GM12872 (cell line): ENCODE data around the gene SYNGR2.

Experiments used
- CTCF ChIP-seq: IDR thresholded peaks from 3 replicates; pipeline ENCODE4 v1.5.1; 2011; ENCODE audit warnings: low read depth, mild to moderate bottlenecking, low read length, moderate library complexity; ENCODE audit not compliant: insufficient read depth

Gene SYNGR2

GRCh38 chr17:78166416-78166815 is 2.0 kb upstream of the SYNGR2 start:
- TF ChIP-seq CTCF: no peak

GRCh38 chr17:78168903-78169793 is 767 bp downstream of the SYNGR2 start:
- TF ChIP-seq CTCF: no peak

GRCh38 chr17:78170692-78171590 is 2.6 kb downstream of the SYNGR2 start:
- no peak for TF ChIP-seq CTCF

- no peak for TF ChIP-seq CTCF
Observed at GRCh38 chr17:78172249-78173051, 4.1 kb downstream of the SYNGR2 start.

- TF ChIP-seq CTCF: no peak
Observed at GRCh38 chr17:78173097-78173715, 4.8 kb downstream of the SYNGR2 start.

- no peak for TF ChIP-seq CTCF
Observed at GRCh38 chr17:78174346-78174869, 6.0 kb downstream of the SYNGR2 start.
